Islet precursor cell (in vitro differentiated cells): Measurements from ENCODE around the gene CYTH1.
"Not testable (repeated sequence)": the region's sequence is repeated elsewhere in the genome, so short reads cannot be mapped to it uniquely, and the experiment has no call there.

Experiments used
- DNase-seq: peaks from one replicate; pipeline ENCODE4 v3.0.0-alpha.2; 2018

The CYTH1 gene

GRCh38 chr17:78753316-78754250 is 28.5 kb downstream of the CYTH1 start:
- peak; percentile 50 for DNase-seq

- DNase-seq = no peak
Observed at GRCh38 chr17:78751447-78752161, 30.5 kb downstream of the CYTH1 start.

- not testable (repeated sequence) for DNase-seq
Observed at GRCh38 chr17:78751000-78751399, 31.1 kb downstream of the CYTH1 start.

- peak; percentile 34 for DNase-seq
Observed at GRCh38 chr17:78748730-78749317, 33.2 kb downstream of the CYTH1 start.

DNA sequence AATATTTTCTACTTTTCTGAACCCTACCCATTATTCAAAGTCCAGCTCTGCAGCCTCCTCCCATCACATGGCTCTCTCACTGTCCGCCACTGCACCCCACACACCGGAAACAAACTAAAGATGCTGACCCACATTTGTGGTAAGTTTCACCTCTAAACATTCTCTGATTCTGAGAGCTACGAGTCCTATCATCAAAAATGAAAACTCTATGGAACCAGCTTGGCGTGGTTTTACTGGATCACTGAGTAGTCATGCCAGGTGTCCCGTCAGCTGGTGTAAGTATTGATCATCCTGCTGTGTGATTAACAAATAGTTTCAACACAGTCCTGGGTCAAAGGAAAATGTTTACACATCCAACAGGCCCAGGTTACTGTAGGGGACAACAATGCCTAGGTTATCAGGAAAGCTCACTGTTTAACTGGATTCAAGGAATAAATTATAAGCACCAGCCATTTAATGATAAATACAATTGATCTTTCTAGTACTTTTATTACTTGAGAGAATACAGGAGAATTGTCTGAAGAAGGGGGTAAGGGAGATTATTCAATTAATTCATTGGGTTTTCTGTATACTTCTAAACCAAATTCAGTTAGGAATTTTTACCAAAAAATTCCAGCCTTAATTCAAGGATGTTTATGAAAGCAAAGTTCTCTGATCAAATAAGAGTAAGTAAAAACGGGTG is 33.9 kb downstream of the CYTH1 start:
- DNase-seq = no peak

DNA sequence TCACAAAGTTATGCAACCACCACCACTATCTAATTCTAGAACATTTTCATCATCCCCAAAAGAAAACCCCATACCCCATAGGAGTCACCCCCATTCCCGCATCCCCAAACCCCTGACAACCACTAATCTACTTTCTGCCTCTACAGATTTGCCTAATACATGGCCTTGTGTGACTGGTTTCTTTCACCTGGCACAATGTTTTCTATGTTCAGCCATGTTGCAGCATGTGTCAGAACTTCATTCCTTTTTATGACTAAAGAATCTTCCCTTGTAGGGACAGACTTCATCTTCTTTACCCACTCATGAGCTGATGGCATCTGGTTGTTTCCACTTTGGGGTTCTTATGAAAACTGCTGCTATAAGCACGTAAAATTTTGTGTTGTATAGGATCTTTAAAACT is 34.6 kb downstream of the CYTH1 start:
- no peak for DNase-seq

- DNase-seq = no peak
Observed at GRCh38 chr17:78746949-78747269, 35.2 kb downstream of the CYTH1 start.

- DNase-seq = no peak
Observed at GRCh38 chr17:78746263-78746948, 35.7 kb downstream of the CYTH1 start.

- no peak for DNase-seq
Observed at GRCh38 chr17:78745407-78746088, 36.5 kb downstream of the CYTH1 start.

- no peak for DNase-seq
Observed at GRCh38 chr17:78742901-78743300, 39.2 kb downstream of the CYTH1 start.

GRCh38 chr17:78741644-78742284 is 40.3 kb downstream of the CYTH1 start:
- DNase-seq = no peak

DNA sequence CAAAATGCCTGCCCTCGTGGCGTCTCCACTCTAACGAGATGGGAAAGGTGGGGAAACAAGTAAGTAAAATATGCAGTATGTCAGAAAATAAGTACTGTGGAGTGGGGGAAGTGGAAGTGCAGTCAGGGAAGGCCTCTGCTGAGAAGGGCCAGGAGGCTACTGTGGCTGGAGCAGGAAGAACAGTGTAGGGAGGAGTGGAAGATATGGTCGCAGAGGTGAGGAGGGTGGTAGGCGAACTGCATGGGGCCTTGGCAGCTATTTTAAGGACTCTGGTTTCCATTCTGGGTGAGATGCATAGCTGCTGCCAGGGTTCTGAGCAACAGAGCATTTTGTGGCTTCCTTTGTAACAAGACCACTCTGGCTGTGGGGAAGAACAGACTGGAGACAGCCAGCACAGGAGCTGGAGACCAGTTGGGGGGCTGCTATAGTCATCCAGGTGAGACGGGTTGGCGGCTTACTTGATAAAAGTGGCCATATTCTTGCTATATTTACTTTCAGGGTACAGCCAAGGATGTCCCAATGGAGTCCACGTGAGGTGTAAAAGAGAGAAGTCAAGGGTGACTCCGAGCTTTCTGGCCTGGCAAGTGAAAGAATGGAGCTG is 42.6 kb downstream of the CYTH1 start:
- DNase-seq = no peak

DNA sequence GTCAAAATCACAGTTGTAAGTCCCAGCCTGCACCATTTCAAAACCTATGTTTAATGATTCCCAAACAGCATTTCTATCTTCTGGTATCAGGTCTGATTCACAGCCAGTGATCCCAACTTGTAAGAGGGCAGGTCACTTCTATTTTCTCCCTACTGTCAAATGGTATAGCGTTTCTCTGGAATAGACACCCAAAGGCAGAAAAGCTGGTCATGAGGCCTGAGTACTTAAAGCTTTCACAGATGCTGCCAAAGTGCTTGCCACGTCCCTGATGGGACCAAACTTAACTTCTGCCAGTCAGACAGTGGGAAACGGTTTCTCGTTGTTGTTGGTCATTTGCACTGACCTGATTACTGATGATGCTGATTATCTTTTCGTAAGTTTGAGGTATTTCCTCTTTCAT is 43.4 kb downstream of the CYTH1 start:
- DNase-seq = no peak

DNA sequence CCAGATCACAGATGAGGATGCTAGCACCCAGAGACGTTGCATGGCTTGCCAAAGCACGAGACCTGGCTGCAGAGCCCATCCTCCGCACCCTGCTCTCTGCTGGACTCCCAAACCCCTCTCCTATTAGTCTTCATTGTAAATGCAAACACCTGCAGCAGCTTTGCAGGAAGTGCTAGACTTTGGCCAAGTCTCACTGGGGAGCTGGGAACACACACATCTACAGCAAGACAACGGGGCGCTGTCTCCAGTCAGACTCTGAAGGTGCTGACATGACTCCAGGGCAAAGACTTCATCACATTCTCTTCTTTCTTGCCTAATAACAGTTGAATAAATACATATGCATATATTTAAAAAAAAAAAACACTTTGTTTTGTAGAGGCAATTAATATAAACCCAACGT is 43.8 kb downstream of the CYTH1 start:
- DNase-seq = no peak

GRCh38 chr17:78737332-78737731 is 44.7 kb downstream of the CYTH1 start:
- DNase-seq = no peak

DNA sequence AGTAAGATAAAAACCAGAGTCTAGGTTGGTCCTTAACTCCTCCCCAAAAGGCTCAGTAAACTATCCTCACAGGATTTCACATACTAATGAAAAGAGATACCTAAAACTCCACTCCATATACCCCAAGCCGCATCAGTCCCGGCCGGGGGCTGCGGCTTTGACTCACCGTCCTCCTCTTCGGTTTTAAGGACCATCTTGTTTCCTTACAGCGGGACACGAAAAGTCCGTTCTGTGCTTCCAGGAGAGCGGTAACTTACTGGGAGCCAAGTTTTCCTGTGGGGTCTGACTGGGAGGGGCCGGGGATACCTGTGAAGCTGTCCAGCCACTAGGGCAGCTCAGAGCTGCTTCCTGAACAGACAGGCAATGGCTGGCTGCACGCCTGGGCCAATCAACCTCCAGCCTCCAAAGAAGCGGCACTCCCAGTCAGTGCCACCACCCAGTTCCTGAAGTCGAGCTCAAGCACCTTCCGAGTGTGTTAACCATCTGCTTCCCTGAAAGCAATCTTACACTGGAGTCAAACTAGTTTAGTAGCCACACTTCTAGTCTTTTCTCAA is 45.5 kb downstream of the CYTH1 start:
- DNase-seq = peak; percentile 97

DNA sequence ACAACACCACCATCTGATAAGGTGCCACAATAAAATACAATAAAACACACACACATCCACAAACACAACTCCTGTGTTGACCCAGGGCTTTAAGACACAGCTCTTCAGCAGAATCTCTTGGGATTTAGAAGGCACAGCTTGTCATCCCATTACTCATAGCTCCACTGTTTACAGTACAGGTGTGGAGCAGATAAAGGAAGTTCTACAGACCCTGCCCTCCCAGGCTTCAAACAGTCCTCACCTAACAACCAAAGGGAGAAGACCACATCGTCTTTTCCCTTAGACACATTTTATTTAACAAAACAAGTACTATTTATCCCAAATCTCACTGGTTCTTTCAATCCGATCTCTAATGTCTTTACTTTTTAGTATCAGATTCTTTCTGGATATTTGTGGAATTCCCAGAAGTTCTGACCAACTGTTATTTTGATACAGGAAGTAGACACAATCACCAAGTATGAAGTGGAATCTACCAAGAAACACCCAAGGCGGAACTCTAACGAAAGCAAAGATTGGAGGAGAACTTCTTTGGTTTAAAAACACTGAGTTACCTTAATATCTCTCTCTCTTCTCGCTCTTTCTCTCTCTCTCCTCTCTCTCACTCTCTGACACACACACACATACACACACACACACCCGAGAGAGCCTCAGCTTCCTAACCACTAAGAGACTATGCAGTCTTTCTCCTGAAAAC is 46.1 kb downstream of the CYTH1 start:
- DNase-seq = no peak

DNA sequence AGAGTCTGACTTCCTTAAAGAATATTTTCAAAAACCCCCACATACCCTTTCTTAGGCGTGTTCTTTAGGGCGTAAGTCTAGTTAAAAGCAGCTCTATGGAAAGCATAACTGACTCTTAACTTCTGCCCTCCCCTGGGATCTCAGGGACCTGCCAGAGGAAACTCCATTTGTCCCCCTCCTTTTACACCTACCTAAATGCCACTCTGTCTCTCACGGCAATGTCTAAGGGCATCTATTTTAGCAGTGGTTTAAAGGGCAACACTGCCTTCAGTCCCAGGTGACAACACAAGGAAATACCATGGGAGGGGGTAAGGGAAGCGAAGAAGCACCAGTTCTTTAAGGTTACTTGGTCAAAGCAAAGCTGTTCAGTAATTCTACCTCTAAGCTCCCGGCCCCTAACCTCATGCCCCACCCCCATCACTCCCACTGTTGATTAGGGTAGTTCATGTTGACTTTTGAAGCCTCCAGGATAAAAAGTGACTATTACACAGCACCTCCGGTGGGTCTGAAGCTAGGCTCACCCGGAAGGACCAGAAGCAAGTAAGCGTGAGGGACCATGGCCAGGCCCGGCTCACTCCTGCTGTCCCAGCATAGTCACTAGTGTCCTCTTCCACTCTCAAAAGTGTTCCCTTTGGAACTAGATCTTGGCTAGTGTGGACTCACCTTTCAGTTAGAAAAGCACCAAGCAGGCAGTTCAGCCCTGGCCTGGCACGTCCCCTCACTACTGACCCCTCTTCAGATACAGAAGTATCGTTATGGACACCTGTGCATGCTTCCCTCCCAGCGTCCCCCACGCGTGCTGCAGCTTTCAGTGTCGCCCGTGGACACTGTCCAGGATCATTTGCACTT is 47.1 kb downstream of the CYTH1 start:
- no peak for DNase-seq

DNA sequence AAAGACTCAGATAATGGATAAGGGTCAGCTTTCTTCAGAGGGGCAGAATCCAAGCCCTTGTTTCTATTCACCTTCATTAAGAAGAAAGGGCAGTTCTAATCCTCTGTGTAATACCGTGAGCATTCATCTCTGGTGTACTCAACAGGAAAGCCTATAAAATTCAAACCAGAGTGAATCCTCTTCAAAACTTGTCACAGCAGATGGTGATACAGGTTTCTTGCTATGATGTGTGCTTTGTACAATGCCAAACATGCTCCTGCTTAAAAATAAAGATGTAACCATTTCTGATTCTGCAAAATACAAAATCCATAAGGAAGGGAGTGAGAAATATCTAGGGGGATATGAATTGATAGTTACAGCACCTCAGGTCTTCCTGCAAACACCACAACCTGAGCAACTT is 49.7 kb downstream of the CYTH1 start:
- DNase-seq = no peak
